Measurements from ENCODE around the gene MRS2.

The MRS2 gene

DNA sequence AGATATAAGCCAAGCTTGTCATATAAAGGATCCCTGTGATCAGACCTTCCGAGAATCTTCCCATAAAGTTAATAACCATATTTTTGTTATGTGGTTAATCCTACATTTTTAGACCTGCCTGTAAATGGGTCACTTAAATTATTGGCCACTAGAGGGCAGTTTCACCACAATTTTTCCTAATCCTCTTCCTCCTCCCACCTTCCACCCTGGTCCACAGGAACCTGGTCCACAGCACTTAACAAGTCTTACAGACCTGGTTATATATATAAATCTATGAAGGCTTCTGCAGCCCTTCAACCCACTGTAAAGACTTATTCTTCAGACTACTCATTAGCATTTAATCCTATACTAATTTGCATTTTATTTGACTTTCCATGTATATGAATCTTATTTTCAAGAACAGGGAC lies 28.3 kb downstream of the MRS2 start:
- Histone ChIP-seq H3K4ac (ENCODE audit: low read depth in 1 of 2, low read length in 2 of 2) (no peak overlapping the region), H3K4me1 (ENCODE audit: control insufficient read depth, insufficient read depth, low read depth, low read length) (peaks cover 2% of the 10 kb centered on the region), H2BK12ac (ENCODE audit: low read length in 2 of 2) (no peak overlapping the region), H2BK5ac (ENCODE audit: low read depth, low read length, poor library complexity, severe bottlenecking) (no peak overlapping the region), H3K23ac (ENCODE audit: low read length in 2 of 2) (no peak overlapping the region), H3K79me1 (replicated peaks; ENCODE audit: low read length, poor library complexity, severe bottlenecking) (no peaks in the 10 kb centered on the region), H3K14ac (ENCODE audit: low read length in 2 of 2) (no peak overlapping the region), H2BK15ac (ENCODE audit: low read depth, poor library complexity, severe bottlenecking) (no peak overlapping the region), H3K4me3 (ENCODE audit: insufficient read depth in 1 of 2, low read depth in 1 of 2, low read length in 2 of 2) (no peak overlapping the region), H3K4me2 (ENCODE audit: low read length, poor library complexity, severe bottlenecking) (no peak overlapping the region), H3K27ac (ENCODE audit: low read length, poor library complexity, severe bottlenecking) (no peak overlapping the region), H2AFZ (ENCODE audit: low read depth, low read length) (no peak overlapping the region), H3K9ac (ENCODE audit: low read length) (no peak overlapping the region), H4K91ac (ENCODE audit: low read length) (no peak overlapping the region), H3K36me3 (ENCODE audit: control insufficient read depth in 1 of 2, insufficient read depth in 2 of 2, low read depth in 1 of 2, low read length in 2 of 2) (peaks cover 5 to 10% of the 10 kb centered on the region in 2 experiments), H3K9me3 (ENCODE audit: control insufficient read depth, low read length) (no peaks in the 10 kb centered on the region), H2AK5ac (ENCODE audit: low read length, severe bottlenecking) (no peak overlapping the region), H4K8ac (ENCODE audit: low read length) (no peak overlapping the region), H3K18ac (ENCODE audit: low read depth in 1 of 2, low read length in 2 of 2) (no peak overlapping the region), H3K27me3 (ENCODE audit: control insufficient read depth in 1 of 2, insufficient read depth in 1 of 2, low read length in 2 of 2) (no peaks in the 10 kb centered on the region), H2BK120ac (ENCODE audit: low read depth, low read length) (no peak overlapping the region)
- no CpG with 5 or more reads among the region's 1 CpG for WGBS
- peak; percentile 43 for DNase-seq

DNA sequence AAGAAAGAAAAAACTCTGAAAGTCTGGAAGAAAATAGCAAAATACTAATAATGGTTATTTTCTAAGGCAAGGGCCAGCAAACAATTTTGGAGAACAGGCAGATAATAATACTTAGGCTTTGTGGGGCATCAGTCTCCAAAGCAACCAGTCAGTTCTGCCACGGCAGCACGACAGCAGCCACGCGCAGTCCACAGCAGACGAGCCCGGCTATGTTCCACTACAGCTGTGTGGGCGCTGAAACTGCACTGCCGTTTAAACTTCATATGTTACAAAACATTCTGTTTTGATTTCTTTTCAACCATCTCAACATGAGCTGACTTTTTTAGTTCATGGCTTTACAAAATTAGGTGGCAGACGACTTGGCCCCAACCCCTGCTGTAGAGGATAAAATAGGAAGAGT lies 29.9 kb downstream of the MRS2 start:
- WGBS = 89% methylated on average over 6 of the region's 9 CpGs

DNA sequence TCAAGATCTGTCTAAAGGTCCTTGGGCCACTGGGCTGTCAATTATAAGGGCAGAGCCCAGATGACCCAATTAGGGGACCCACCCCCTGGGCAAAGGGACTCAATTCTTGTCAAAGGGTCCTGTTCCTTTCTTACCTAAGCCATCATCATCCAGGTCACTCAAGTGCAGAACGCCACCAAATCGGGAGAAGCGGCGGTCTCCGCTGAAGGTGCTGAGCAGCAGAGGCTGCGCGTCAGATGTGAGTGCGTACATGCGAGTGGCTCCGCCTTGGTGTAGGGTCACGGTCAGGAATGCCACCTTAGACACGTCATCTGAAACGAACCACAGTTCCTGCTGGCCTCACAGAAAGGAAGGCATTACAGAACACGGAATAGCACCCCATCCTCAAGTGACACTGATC lies 34.2 kb downstream of the MRS2 start:
- DNase-seq = no peak
- Histone ChIP-seq H3K9me3 (ENCODE audit: control insufficient read depth, low read length) (no peaks in the 10 kb centered on the region), H4K91ac (ENCODE audit: low read length) (no peak overlapping the region), H2BK12ac (ENCODE audit: low read length in 2 of 2) (no peak overlapping the region), H3K9ac (ENCODE audit: low read length) (no peak overlapping the region), H3K4me3 (ENCODE audit: insufficient read depth in 1 of 2, low read depth in 1 of 2, low read length in 2 of 2) (no peak overlapping the region), H2AFZ (ENCODE audit: low read depth, low read length) (no peak overlapping the region), H3K23ac (ENCODE audit: low read length in 2 of 2) (no peak overlapping the region), H3K27me3 (ENCODE audit: control insufficient read depth in 1 of 2, insufficient read depth in 1 of 2, low read length in 2 of 2) (no peaks in the 10 kb centered on the region), H3K27ac (ENCODE audit: low read length, poor library complexity, severe bottlenecking) (no peak overlapping the region), H2BK120ac (ENCODE audit: low read depth, low read length) (no peak overlapping the region), H3K4me1 (ENCODE audit: control insufficient read depth, insufficient read depth, low read depth, low read length) (no peaks in the 10 kb centered on the region), H3K79me1 (replicated peaks; ENCODE audit: low read length, poor library complexity, severe bottlenecking) (no peaks in the 10 kb centered on the region), H3K4me2 (ENCODE audit: low read length, poor library complexity, severe bottlenecking) (no peak overlapping the region), H4K8ac (ENCODE audit: low read length) (no peak overlapping the region), H2AK5ac (ENCODE audit: low read length, severe bottlenecking) (no peak overlapping the region), H2BK5ac (ENCODE audit: low read depth, low read length, poor library complexity, severe bottlenecking) (no peak overlapping the region), H3K36me3 (ENCODE audit: control insufficient read depth in 1 of 2, insufficient read depth in 2 of 2, low read depth in 1 of 2, low read length in 2 of 2) (peaks cover 0 to 8% of the 10 kb centered on the region in 2 experiments), H2BK15ac (ENCODE audit: low read depth, poor library complexity, severe bottlenecking) (no peak overlapping the region), H3K18ac (ENCODE audit: low read depth in 1 of 2, low read length in 2 of 2) (no peak overlapping the region), H3K4ac (ENCODE audit: low read depth in 1 of 2, low read length in 2 of 2) (no peak overlapping the region), H3K14ac (ENCODE audit: low read length in 2 of 2) (no peak overlapping the region)
- 95% methylated on average over 14 of the region's 14 CpGs for WGBS

More for the DNA sequence above, 29.9 kb downstream of the MRS2 start:
- Histone ChIP-seq H3K36me3 (ENCODE audit: control insufficient read depth in 1 of 2, insufficient read depth in 2 of 2, low read depth in 1 of 2, low read length in 2 of 2) (peaks cover 0 to 7% of the 10 kb centered on the region in 2 experiments), H3K27me3 (ENCODE audit: control insufficient read depth in 1 of 2, insufficient read depth in 1 of 2, low read length in 2 of 2) (no peaks in the 10 kb centered on the region), H3K9me3 (ENCODE audit: control insufficient read depth, low read length) (no peaks in the 10 kb centered on the region), H3K4me1 (ENCODE audit: control insufficient read depth, insufficient read depth, low read depth, low read length) (peaks cover 2% of the 10 kb centered on the region), H4K8ac (ENCODE audit: low read length) (no peak overlapping the region), H3K4me3 (ENCODE audit: insufficient read depth in 1 of 2, low read depth in 1 of 2, low read length in 2 of 2) (no peak overlapping the region), H2AFZ (ENCODE audit: low read depth, low read length) (no peak overlapping the region), H3K27ac (ENCODE audit: low read length, poor library complexity, severe bottlenecking) (no peak overlapping the region), H2BK120ac (ENCODE audit: low read depth, low read length) (no peak overlapping the region), H3K4ac (ENCODE audit: low read depth in 1 of 2, low read length in 2 of 2) (no peak overlapping the region), H3K14ac (ENCODE audit: low read length in 2 of 2) (no peak overlapping the region), H2AK5ac (ENCODE audit: low read length, severe bottlenecking) (no peak overlapping the region), H4K91ac (ENCODE audit: low read length) (no peak overlapping the region), H2BK12ac (ENCODE audit: low read length in 2 of 2) (no peak overlapping the region), H3K79me1 (replicated peaks; ENCODE audit: low read length, poor library complexity, severe bottlenecking) (no peaks in the 10 kb centered on the region), H2BK5ac (ENCODE audit: low read depth, low read length, poor library complexity, severe bottlenecking) (no peak overlapping the region), H2BK15ac (ENCODE audit: low read depth, poor library complexity, severe bottlenecking) (no peak overlapping the region), H3K23ac (ENCODE audit: low read length in 2 of 2) (no peak overlapping the region), H3K9ac (ENCODE audit: low read length) (no peak overlapping the region), H3K18ac (ENCODE audit: low read depth in 1 of 2, low read length in 2 of 2) (no peak overlapping the region), H3K4me2 (ENCODE audit: low read length, poor library complexity, severe bottlenecking) (no peak overlapping the region)
- DNase-seq = no peak

DNA sequence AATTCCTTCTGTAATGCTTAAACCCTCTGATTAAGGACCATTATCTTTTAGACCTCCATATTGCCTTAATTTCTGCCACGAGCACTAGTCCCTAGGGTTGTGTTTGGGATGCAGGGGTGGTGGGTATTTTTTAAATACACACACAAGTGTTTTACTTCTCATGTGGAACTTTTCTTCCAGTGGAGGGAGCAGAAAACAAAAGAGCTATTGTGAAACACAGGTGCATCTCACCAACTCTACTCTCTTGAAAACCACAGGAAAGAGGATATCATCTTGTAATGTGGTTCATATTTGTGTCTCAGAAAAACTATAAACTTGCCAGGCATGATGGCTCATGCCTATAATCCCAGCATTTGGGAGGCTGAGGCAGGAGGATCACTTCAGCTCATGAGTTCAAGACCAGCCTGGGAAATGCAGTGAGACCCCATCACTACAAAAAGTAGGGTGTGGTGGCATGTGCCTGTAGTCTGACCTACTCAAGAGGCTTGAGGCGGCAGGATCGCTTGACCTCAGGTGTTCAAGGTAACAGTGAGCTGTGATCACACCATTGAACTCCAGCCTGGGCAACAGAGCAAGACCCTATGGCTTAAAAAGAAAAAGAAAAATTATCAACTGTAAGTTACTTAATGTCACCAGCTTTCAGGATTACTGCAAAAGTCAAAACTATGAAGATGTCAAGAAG lies 37.3 kb downstream of the MRS2 start:
- no peak for DNase-seq
- no peak overlapping the region for H4K91ac ChIP-seq (ENCODE audit: low read length)
- H3K27ac ChIP-seq (ENCODE audit: low read length, poor library complexity, severe bottlenecking) = no peak overlapping the region
- H2AK5ac ChIP-seq (ENCODE audit: low read length, severe bottlenecking) = no peak overlapping the region
- no peak overlapping the region for H3K9ac ChIP-seq (ENCODE audit: low read length)
- no peaks in the 10 kb centered on the region for H3K4me1 ChIP-seq (ENCODE audit: control insufficient read depth, insufficient read depth, low read depth, low read length)
- H3K27me3 ChIP-seq (ENCODE audit: control insufficient read depth in 1 of 2, insufficient read depth in 1 of 2, low read length in 2 of 2) = no peaks in the 10 kb centered on the region
- H2BK15ac ChIP-seq (ENCODE audit: low read depth, poor library complexity, severe bottlenecking) = no peak overlapping the region
- H3K4me2 ChIP-seq (ENCODE audit: low read length, poor library complexity, severe bottlenecking) = no peak overlapping the region
- no peak overlapping the region for H3K4me3 ChIP-seq (ENCODE audit: insufficient read depth in 1 of 2, low read depth in 1 of 2, low read length in 2 of 2)
- WGBS = 100% methylated on average over 2 of the region's 3 CpGs
- H3K23ac ChIP-seq (ENCODE audit: low read length in 2 of 2) = no peak overlapping the region
- no peak overlapping the region for H2AFZ ChIP-seq (ENCODE audit: low read depth, low read length)
- no peaks in the 10 kb centered on the region for H3K79me1 ChIP-seq (replicated peaks; ENCODE audit: low read length, poor library complexity, severe bottlenecking)
- H3K9me3 ChIP-seq (ENCODE audit: control insufficient read depth, low read length) = no peaks in the 10 kb centered on the region
- no peak overlapping the region for H2BK12ac ChIP-seq (ENCODE audit: low read length in 2 of 2)
- no peak overlapping the region for H3K18ac ChIP-seq (ENCODE audit: low read depth in 1 of 2, low read length in 2 of 2)
- H3K14ac ChIP-seq (ENCODE audit: low read length in 2 of 2) = no peak overlapping the region
- H4K8ac ChIP-seq (ENCODE audit: low read length) = no peak overlapping the region
- no peak overlapping the region for H2BK5ac ChIP-seq (ENCODE audit: low read depth, low read length, poor library complexity, severe bottlenecking)
- H3K4ac ChIP-seq (ENCODE audit: low read depth in 1 of 2, low read length in 2 of 2) = no peak overlapping the region
- no peak overlapping the region for H2BK120ac ChIP-seq (ENCODE audit: low read depth, low read length)
- peaks cover 0 to 8% of the 10 kb centered on the region in 2 experiments for H3K36me3 ChIP-seq (ENCODE audit: control insufficient read depth in 1 of 2, insufficient read depth in 2 of 2, low read depth in 1 of 2, low read length in 2 of 2)

All from mesenchymal stem cell (in vitro differentiated cells and primary cell).